ENCODE measurements around the gene SUSD1.

DNA sequence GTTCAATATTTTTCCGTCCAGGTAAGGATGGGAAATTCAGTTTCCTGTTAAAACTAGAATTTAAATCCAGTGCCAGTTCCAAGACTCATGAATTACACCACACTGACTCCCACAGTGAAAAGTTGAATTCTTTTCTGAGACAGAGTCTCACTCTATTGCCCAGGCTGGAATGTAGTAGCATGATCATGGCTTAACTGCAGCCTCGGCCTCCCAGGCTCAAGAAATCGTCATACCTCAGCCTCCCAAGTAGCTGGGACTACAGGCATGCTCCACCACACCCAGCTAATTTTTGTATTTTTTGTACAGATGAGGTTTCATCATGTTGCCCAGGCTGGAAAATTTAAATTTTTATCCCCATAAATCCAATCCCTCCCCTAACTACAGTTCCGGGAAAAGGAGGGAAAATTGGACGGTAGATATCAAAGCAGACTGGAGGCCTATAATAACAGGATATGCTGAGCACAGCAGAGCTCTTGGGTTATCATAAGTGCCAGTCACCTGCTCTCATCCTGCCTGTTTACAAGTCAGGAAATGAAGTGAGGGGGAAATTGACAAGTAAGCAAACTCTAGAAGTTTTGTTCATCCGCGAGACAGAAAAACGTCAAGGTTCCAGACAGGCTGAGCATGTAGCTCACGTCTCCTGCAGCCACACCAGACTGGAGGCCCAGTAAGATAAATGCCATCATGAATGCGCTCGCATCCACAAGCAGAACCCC, 172.8 kb downstream of the SUSD1 start:
- TF ChIP-seq POLR2AphosphoS5 (IDR thresholded peaks at IDR 0.05) (no peak), POLR2A (IDR thresholded peaks at IDR 0.05) (no peak)
- TF ChIP-seq, protein P1, sequence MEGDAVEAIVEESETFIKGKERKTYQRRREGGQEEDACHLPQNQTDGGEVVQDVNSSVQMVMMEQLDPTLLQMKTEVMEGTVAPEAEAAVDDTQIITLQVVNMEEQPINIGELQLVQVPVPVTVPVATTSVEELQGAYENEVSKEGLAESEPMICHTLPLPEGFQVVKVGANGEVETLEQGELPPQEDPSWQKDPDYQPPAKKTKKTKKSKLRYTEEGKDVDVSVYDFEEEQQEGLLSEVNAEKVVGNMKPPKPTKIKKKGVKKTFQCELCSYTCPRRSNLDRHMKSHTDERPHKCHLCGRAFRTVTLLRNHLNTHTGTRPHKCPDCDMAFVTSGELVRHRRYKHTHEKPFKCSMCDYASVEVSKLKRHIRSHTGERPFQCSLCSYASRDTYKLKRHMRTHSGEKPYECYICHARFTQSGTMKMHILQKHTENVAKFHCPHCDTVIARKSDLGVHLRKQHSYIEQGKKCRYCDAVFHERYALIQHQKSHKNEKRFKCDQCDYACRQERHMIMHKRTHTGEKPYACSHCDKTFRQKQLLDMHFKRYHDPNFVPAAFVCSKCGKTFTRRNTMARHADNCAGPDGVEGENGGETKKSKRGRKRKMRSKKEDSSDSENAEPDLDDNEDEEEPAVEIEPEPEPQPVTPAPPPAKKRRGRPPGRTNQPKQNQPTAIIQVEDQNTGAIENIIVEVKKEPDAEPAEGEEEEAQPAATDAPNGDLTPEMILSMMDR (IDR thresholded peaks at IDR 0.05) = no peak
